ENCODE results near the gene MACROH2A1. TPM values are rescaled to one million over a fixed set of nuclear protein-coding genes. Genes with fewer than 3 reads are reported as not detected.

MACROH2A1 gene
- polyA plus RNA-seq, 1 donor, result 99.9 TPM

- DNase-seq (ENCODE audit: low read depth), result no peak
Measured at GRCh38 chr5:135436951-135437418, 38.0 kb upstream of the MACROH2A1 start.

GRCh38 chr5:135435467-135436330, 36.7 kb upstream of the MACROH2A1 start:
- no peak for DNase-seq (ENCODE audit: low read depth)

- no peak for DNase-seq (ENCODE audit: low read depth)
Measured at GRCh38 chr5:135434591-135435466, 35.8 kb upstream of the MACROH2A1 start.

GRCh38 chr5:135433681-135434426, 34.8 kb upstream of the MACROH2A1 start:
- DNase-seq (ENCODE audit: low read depth), result no peak

- DNase-seq (ENCODE audit: low read depth), result no peak
Measured at GRCh38 chr5:135432113-135432512, 33.1 kb upstream of the MACROH2A1 start.

- DNase-seq (ENCODE audit: low read depth), result no peak
Measured at GRCh38 chr5:135430135-135430437, 31.1 kb upstream of the MACROH2A1 start.

- no peak for DNase-seq (ENCODE audit: low read depth)
Measured at GRCh38 chr5:135429301-135430134, 30.5 kb upstream of the MACROH2A1 start.

- DNase-seq (ENCODE audit: low read depth), result no peak
Measured at GRCh38 chr5:135428586-135428985, 29.6 kb upstream of the MACROH2A1 start.

GRCh38 chr5:135426102-135427082, 27.4 kb upstream of the MACROH2A1 start:
- no peak for DNase-seq (ENCODE audit: low read depth)

GRCh38 chr5:135425641-135426040, 26.6 kb upstream of the MACROH2A1 start:
- DNase-seq (ENCODE audit: low read depth), result no peak

- DNase-seq (ENCODE audit: low read depth), result no peak
Measured at GRCh38 chr5:135423846-135424168, 24.8 kb upstream of the MACROH2A1 start.

- no peak for DNase-seq (ENCODE audit: low read depth)
Measured at GRCh38 chr5:135423146-135423845, 24.3 kb upstream of the MACROH2A1 start.

- no peak for DNase-seq (ENCODE audit: low read depth)
Measured at GRCh38 chr5:135422419-135422818, 23.4 kb upstream of the MACROH2A1 start.

GRCh38 chr5:135417083-135417482, 18.1 kb upstream of the MACROH2A1 start:
- no peak for DNase-seq (ENCODE audit: low read depth)

GRCh38 chr5:135405082-135405481, 6.1 kb upstream of the MACROH2A1 start:
- no peak for DNase-seq (ENCODE audit: low read depth)

- DNase-seq (ENCODE audit: low read depth), result no peak
Measured at GRCh38 chr5:135402031-135402430, 3.0 kb upstream of the MACROH2A1 start.

GRCh38 chr5:135400866-135401265, 1.8 kb upstream of the MACROH2A1 start:
- no peak for DNase-seq (ENCODE audit: low read depth)

GRCh38 chr5:135399794-135400542, 937 bp upstream of the MACROH2A1 start:
- no peak for DNase-seq (ENCODE audit: low read depth)
